GM12872 (cell line): ENCODE measurements around the gene GPRASP2.

ENCODE experiments used
- CTCF ChIP-seq: IDR thresholded peaks from 3 replicates; pipeline ENCODE4 v1.5.1; 2011; ENCODE audit warnings: low read depth, mild to moderate bottlenecking, low read length, moderate library complexity; ENCODE audit not compliant: insufficient read depth

Gene GPRASP2

GRCh38 chrX:102767287-102767686, 55.0 kb downstream of the GPRASP2 start:
- no peak for TF ChIP-seq CTCF
